ENCODE results near the gene SLC36A1.
A peak's percentile ranks its signal among the peaks of the same experiment; 100 is the strongest.

The SLC36A1 gene

DNA sequence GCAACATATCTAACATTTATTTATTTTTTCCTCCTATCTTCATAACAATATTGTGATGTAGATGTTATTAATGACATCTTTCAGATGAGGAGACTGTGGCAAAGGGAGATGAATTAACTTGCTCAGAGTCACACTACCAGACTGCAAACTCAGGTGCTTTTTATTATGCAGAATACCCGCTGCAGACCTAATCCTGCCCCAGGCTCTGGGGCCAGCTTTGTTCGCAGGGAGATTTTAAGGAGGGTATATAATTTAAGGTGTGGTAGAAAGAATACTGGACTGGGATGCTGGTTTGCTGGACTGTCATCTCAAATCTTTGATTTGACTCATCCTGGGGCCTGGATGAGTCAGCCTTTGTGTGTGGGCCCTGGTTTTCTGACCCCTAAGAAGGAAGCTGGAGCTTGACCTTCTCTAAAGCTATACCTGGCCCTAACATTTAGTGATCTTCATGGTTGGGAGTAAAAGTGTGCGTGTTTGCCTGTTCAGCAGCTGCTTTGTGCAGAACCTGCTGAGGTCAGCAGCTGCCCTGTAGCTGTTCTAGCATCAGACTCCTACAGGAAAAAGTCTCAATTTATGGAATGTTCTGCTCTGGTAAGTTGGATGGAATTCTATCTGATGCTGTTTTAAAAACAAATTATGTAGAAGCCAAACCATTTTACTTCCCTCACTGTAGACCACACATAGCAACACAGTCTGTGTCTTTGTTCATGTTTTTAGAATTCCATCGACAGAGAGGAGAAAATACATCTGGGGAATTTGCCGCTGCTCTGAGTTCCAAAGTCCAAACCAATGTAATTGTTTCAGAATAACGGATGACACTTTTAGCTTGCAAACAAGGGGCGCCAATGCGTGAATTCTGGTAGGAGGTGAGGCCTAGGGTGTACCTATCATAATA, 4.5 kb downstream of the SLC36A1 start:
- DNase-seq: peak; percentile 16

DNA sequence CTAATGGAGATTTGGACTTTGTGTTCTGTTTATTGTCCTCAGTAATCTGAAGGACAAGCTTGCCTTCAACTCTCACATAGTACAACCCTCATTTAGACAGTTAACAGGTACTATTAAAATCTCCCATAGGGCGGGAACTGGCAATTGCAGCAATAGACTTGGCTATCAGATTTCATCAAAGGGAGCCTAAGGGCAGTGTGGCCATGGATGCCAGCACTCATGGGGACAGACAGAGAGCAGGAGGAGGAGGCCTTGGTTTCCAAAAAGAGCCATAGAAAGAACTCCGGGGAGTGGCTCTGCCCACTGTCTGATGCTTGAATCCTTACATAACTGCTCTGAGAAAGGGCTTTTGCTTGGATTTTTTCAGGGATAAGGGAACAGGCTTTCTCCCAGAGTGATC, 6.8 kb downstream of the SLC36A1 start:
- no peak for DNase-seq

DNA sequence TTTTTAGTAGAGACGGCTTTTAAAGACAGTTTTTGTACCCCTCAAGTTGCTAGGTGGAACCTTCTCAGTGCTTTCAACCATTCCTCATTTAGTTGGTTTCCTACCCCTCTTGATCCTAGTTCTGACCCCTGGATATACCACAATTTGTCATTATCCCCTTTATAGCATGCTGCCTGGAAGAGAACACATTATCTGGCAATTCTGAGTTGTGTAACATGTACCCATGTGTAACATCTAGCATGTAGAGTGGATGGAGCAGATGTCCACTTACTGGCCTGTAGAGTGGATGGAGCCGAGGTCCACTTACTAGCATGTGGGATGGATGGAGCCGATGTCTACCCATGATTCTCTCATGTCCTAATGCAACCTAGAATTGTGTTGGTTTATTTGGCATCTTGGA, 7.5 kb downstream of the SLC36A1 start:
- DNase-seq: no peak

DNA sequence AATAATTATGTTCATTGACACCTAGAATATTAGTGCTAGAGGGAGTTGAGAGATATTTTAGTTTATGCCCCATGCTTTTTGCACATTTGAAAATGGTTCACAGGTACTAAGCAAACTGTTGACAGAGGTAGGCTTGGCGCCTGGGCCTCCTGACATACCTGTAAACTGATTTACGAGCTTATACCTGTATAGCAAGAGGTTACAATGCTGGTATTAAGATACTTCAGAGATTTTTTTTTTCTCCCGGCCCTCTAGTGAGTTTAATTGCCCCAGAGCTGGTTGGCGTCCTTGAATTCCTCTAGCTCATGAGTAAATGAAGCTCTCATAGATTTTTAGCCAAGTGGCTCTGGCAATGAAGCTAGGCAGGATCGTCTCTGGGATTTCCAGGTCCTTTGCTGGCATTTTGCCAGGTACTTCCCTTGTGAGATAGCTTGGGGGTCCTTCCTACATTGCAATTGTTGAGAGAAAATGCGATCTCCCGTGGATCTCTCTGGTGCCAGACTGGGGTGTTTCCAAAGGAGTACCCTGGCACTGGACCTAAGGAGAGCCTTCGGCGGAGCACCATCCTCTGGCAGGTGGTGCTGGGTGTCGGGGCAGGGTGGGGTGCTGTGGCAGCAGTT, 9.0 kb downstream of the SLC36A1 start:
- no peak for DNase-seq

DNA sequence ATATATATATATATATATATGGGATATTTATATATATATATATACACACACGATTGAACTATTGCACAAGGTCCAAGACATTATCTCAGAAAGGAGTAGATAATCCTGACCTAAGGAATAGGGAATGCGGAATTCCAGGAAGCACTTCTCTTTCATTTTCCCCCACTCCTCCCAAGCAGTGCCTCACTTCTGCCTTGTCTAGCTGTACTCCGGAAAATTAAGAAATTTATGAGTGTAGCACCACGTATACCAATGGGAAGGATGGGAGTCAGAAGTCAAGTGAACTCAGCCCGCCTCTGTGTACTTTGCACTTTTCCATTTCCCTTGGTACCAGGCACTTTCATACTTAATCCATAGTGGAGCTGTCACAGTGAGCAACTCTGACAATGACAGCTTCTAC, 10.9 kb downstream of the SLC36A1 start:
- DNase-seq: no peak

DNA sequence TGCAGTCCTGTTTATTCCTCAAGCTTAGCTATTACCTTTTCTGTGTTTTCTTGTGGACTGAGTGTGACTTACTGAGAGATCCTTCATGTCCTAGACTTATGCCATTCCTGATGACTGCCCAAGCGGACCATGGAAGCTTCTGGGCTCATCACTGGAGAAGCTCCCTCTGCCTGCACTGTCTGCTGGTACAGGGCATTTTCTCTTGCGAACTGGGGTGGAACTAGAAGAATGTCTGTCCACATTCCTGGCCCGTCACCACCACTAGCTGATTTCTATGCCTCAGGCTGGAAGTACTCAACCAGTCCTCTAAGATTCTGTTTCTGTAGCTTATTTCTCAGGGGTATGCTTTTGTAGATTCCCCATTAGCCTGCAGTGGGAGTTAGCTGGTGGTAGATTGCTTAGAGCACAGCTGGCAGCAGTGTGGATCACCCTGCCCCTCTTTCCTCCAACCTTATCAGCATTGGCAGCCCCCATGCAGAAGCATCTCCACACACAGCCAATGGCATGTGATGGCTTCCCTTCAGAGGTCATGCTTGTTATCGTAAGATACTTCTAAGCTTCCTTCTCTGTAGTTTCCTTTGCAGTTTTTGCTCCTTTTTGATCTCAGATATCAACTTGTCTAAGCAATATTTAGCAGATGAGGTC, 12.4 kb downstream of the SLC36A1 start:
- DNase-seq: peak; percentile 25

DNA sequence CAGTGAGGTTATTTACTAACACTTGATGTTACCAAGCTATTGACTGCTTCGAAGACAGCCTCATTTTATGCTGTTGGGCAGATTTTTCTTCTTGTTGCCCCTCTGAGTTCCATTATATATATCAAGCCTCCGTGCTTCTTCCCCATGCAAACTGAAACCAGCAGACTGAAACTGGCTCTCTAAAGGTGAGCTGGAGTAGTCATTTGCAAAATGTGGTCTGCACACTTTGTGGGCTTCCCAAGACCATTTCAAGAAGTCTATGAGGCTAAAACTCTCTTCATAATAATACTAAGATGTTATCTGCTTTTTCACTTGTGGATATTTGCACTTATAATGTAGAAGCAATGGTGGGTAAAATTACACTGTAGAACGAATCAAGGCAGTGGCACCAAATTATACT, 13.9 kb downstream of the SLC36A1 start:
- no peak for DNase-seq

DNA sequence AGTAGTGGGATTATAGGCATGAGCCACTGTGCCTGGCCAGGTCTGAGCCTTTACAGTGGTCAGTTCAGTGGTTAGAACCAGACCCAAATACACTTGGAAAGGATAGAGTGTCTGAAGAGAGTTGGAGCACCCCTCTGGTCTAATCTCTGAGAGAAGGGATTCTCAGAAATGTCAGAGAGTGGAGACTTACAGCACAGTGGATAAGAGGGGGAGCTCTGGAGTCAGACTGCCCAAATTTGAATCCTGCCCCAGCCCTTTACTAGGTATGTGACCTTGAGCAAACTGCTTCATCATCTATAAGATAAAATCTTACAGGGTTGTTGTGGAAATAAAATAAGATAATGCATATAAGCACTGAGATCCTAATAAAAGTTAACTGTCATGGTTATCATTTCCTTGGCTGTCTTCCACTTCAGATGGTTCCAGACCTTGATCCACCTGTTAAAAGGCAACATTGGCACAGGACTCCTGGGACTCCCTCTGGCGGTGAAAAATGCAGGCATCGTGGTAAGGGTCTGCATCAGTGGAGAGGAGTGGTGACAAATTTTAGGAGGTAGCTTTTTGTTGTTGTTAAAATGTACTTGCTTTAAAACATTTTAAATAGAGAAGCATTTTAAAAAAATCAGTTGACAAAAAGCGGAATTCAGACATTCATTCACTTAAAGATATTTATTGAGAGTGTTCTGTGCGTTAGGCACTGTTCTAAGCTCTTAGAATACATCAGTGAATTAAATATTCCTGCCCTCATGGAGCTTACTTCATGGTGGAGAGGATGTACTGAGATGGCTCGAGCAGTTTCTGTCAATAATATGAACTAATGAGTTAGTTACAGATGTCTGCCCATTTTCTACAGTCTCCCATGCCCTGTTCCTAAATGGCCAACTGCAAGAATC, 16.0 kb downstream of the SLC36A1 start:
- no peak for DNase-seq

DNA sequence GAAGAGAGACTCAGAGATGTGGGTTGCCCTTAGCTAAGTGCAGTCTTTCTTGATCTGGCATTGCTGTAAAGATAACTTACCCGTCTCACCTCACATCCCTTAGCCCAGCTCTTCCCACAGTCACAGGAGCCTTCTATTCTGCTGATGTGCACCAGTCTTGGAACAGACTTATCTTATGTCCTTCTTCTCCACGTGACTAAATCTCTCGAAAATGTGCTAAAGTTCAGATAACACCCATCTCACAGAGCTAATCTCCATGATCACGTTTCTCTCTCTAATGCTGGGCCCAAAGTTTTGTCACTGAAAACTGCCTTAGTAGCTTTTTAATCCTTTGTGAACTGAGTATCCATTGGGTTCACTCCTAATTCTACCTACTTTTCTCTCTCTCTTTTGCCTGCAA, 16.7 kb downstream of the SLC36A1 start:
- DNase-seq: no peak

DNA sequence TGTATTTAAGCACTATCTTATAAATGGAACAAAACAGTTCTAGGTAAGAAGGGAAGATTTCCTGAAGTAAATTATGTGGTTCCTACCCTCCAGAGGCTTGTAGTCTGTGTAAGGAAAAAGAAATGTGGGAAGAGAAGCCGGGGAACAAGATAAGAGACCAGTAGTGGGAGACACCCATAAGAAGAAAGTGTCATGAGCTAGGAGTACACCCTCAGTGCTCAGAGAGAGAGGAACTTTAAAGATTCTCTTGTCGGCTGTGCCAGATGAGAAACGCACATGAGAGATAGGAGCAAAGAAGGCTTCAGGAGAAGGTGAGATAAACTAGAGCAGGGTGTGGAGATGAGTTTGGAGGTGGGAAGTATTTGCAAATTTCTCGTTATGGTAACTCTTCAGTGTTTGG, 18.1 kb downstream of the SLC36A1 start:
- DNase-seq: no peak

DNA sequence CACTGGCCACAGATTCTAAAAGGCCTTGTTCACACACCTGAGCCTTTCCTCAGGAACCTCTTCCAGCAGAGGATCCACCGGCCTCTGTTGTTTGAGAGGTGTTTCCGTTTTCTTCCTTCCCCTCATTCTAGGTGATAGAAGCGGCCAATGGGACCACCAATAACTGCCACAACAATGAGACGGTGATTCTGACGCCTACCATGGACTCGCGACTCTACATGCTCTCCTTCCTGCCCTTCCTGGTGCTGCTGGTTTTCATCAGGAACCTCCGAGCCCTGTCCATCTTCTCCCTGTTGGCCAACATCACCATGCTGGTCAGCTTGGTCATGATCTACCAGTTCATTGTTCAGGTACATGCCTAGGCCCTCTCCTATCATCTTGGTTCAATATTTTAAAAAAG, 20.2 kb downstream of the SLC36A1 start:
- DNase-seq: no peak

DNA sequence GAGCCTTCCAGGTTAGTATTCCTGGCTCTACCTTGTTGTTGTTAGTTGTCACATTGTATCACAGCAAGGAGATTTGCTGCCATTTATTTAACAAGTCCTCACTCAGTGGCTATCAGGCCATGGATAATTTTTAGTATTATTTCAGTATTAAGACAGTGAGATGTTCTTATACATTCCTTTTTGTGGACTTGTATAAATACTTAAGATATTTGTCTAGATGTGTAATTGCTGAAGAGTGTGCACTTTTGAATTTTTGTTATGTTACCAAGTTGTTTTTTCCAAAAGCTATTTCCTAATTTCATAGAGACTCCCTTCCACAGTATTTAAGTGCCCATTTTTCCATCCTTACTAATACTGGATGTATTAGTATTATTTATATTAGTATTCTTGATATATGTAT, 22.0 kb downstream of the SLC36A1 start:
- DNase-seq: no peak

DNA sequence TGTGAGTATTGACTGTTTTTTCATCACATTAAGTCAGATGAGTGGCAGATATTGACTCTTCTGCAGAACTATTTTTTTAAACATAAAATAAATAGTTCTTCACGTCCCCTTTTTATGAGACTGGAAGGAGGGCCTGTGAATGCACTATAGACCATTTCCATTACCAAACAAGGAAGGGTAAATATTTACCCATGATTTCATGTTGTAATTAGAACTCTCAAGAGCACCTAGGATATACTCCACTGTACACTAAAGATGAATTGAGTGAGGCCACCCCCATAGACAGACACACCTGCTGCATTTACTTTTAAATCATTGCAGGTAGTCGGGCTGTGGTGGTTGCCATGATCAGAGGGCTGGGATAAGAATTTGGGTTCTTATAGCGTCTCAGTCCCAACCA, 22.6 kb downstream of the SLC36A1 start:
- no peak for DNase-seq

DNA sequence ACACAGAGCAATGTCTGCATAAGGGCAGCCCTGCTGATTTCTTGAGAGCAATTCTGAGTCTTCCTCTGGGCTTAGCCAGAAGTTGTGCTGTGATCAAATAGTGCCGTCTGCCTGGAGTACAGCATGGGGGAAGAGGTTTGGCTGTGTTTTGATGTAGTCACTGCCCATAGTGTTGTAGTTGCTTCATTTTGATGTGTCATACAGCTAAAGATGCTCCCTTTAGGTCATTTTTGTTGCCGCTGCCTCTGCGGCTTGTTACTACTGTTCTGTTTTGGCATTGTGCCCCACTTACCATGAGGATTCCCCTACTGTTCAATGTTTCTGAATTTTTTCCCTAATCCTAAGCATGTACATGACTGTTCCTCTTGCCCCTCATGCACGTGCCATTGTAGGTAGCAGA, 23.0 kb downstream of the SLC36A1 start:
- peak; percentile 64 for DNase-seq

DNA sequence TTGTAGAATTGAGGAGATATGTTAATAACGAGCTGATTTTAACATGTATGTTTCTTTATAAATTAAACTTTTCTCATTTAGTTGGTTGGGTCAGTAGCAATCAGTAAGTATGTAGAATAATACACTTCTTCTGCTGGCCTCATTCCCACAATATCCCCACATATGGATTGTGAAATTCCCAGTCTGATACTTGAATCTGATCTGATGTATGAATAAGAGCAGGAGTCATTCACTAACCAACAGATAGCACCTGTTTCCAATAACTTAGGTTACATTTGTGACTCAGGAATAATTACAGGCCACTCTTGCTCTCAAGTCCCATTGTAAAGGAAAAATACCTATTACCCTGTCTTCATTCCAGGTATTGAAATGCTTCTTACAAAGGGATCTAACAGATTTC, 23.9 kb downstream of the SLC36A1 start:
- DNase-seq: peak; percentile 51

DNA sequence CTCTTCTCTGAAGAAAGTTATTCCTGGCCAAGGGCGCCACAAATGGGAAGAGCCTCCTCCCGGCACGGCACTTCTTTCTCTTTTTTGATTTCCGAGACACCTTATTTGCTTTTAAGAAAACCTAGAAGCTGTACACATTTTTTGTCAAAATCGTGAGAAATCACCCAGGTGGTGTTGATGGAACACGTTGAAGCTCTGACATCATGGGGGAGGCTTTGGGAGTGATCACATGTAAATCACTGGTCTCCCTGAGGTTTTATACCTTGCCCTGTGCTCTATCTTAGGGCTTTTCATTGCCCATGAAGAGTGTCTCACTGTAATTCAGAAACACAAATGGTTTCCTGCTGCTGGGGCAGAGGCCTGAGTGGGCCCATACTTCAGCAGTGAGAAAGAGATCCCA, 27.4 kb downstream of the SLC36A1 start:
- DNase-seq: no peak

DNA sequence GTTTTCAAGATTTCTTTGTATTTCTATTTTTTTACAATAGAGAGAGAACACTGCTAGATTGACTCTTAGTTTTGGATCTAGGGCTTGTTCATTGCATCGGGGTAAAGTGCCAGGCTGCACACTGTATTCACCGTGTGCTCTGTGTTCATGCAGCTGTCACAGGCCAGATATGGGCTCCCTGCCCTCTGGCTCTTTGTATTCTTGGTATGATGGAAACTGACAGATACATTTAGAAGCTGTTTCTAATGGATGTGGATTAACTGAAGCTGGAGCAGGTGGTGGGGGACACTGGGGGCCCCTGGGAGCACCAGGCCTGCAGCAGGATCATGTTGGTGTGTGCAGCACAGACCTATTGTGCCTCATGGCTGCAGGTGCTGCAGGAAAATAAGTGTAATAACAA, 28.0 kb downstream of the SLC36A1 start:
- DNase-seq: no peak

DNA sequence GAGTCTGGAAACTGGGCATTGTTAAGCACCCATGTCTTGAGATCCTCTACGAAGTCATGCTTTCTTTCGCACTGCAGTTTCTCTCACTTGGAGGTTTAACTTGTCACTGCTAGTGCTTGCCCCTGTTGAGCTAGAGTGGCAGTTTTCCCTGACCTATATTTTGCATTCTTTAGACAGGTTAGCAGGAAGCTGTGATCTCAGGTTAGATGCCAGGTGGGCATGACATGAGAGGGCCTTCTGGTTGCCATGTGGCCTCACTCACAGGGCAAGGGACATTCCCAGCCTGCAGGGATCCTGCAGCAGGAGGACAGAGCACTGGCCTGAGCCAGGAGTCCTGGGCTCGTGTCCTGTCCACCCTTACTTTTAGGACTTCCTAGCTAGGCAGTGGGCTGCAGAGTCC, 28.6 kb downstream of the SLC36A1 start:
- DNase-seq: no peak

DNA sequence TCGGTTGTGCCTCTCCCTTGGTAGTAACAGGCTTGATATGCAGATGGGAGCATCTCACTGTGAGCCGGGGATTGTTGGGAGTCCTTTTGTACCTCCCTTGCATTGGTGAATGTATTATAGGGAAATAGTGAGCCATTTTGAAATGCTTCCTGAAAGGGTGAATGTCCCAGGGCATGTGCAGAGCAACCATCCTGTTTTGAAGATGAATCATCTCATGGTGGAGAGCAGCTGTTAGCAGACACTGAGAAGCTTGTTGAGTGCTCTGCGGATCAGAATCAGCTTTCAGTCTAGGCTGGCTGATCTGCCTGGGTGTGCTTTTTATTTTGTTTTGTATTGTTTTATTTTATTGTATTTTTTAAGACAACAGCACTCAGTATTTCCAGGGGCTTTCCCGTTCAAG, 29.7 kb downstream of the SLC36A1 start:
- DNase-seq: peak; percentile 24

DNA sequence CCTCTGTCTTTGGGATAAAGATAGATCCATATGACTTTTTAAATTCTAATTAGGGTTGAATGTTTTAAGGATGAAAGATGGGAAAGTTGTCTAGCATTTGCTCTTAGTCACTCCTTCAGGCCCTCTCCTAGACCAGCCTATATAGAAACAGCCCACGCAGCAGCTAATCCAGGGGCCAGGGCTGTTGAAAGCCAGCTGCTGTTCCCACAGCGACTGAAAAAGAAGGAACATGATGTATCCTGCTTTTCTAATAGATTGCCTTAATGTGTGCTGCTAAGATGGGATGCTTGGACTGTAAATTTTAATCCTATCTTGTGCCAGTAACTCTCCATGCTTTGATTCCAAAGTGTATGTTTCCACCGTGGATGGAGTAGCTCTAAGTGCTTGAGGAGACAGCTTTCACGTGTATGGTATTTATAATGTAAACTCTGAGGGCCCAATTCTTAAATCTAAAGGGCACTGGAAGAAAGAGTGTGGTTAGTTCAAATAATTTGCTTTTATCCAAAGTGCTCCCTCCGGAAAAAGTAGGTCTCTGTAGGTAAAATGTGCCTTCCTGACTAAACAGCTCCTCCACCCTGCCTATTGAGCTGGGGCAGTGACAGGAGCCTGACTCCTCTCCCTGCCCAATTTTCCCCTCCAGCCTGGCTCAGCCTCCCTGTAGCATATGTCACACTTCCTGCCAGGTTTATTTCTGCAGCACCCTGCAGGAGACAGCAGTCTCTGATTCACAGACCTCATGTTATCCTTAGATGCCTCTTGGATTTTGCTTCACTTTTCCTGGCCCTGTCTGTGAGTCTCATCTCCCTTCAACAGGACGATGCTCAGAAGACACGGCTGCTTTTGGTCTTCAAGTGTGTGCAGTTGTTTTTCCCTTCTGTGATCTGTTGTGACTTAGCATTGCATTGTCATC, 33.2 kb downstream of the SLC36A1 start:
- peak; percentile 64 for DNase-seq

DNA sequence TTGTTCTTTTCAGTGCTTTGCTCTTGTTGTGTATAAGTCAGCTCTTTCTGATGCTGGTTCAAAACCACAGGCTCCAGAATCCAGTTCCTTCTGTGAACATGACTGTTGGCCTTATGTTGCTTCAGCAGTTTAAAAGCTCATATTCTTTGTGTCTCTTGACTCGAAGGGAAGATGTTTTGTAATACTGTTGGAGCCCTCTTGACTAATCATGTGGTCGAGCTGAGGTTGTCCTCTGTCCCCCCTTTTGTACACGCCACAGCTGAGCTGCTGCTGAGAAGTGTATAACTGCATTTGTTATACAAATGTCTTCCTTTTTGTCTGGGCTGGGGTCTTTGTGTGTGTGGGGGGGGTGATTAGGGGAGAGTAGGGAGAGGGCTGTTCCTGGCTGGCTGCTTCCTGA, 35.8 kb downstream of the SLC36A1 start:
- DNase-seq: peak; percentile 30

DNA sequence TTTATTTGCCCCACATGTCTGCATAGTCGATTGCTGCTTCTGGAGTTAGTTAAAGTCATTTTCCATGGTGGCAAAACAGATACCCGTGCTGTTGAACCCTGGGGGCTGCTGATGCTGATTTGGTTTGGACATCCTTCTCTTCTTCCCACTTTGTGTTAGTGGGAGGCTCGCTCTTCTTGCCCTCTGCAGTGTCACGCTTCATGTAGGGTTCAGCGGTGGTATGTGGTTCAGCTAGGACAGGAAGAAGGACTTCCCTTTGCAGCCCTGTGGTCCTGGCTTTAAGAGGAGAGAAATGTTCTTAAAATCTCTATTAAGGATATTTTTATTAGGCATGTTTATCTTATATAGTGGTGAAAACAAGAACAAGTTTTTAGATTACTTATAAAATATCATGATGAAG, 36.2 kb downstream of the SLC36A1 start:
- no peak for DNase-seq

All from fibroblast of upper back skin (primary cell).